22Rv1 (cell line): ENCODE measurements around the gene PLEKHA4.

Experiments used
- CTCF ChIP-seq: fragments of 450-650 bp; IDR thresholded peaks from 2 replicates; pipeline ENCODE4 v1.5.1; 2017; ENCODE audit warnings: mild to moderate bottlenecking
- ZFX ChIP-seq: fragments of 450-650 bp; IDR thresholded peaks from 2 replicates; pipeline ENCODE4 v1.6.1; 2017; ENCODE audit warnings: antibody characterized with exemption, borderline replicate concordance

GRCh38 chr19:48806818-48807589 is 61.4 kb downstream of the PLEKHA4 start:
- TF ChIP-seq CTCF = no peak
- TF ChIP-seq ZFX = no peak
